Activated naive CD8-positive, alpha-beta T cell treated with anti-CD3 and anti-CD28 coated beads for 36 hours (primary cell): ENCODE results near the gene STAG3. TPM values are rescaled to one million over a fixed set of nuclear protein-coding genes. Genes with fewer than 3 reads are reported as not detected.
A peak's percentile ranks its signal among the peaks of the same experiment; 100 is the strongest.
"Not testable (repeated sequence)": the region's sequence is repeated elsewhere in the genome, so short reads cannot be mapped to it uniquely, and the experiment has no call there.

ENCODE experiments used
- DNase-seq: peaks from one replicate; pipeline ENCODE4 v3.0.0; 2021
- H3K27ac Mint-ChIP-seq: one replicate; pipeline ENCODE4 v1.8.0; 2022; ENCODE audit warnings: mild to moderate bottlenecking, moderate library complexity, mixed read lengths
- H3K27me3 Mint-ChIP-seq: one replicate; pipeline ENCODE4 v1.8.0; 2022; ENCODE audit warnings: mild to moderate bottlenecking, mixed read lengths
- H3K36me3 Mint-ChIP-seq: one replicate; pipeline ENCODE4 v1.8.0; 2021; ENCODE audit warnings: mild to moderate bottlenecking, mixed read lengths
- H3K4me1 Mint-ChIP-seq: one replicate; pipeline ENCODE4 v1.8.0; 2021; ENCODE audit warnings: mixed read lengths
- H3K4me3 Mint-ChIP-seq: one replicate; pipeline ENCODE4 v1.8.0; 2022; ENCODE audit warnings: mild to moderate bottlenecking, moderate library complexity, mixed read lengths
- H3K9me3 Mint-ChIP-seq: one replicate; pipeline ENCODE4 v1.8.0; 2022; ENCODE audit warnings: mixed read lengths
- total RNA-seq, 2 experiments: library from RNA; stranded (reverse); gene quantifications; one replicate each; pipeline ENCODE4 v1.2.3, GENCODE V29; 2021

STAG3 gene
- total RNA-seq, 2 experiments from 2014 or later: 21.1 to 21.4 TPM

DNA sequence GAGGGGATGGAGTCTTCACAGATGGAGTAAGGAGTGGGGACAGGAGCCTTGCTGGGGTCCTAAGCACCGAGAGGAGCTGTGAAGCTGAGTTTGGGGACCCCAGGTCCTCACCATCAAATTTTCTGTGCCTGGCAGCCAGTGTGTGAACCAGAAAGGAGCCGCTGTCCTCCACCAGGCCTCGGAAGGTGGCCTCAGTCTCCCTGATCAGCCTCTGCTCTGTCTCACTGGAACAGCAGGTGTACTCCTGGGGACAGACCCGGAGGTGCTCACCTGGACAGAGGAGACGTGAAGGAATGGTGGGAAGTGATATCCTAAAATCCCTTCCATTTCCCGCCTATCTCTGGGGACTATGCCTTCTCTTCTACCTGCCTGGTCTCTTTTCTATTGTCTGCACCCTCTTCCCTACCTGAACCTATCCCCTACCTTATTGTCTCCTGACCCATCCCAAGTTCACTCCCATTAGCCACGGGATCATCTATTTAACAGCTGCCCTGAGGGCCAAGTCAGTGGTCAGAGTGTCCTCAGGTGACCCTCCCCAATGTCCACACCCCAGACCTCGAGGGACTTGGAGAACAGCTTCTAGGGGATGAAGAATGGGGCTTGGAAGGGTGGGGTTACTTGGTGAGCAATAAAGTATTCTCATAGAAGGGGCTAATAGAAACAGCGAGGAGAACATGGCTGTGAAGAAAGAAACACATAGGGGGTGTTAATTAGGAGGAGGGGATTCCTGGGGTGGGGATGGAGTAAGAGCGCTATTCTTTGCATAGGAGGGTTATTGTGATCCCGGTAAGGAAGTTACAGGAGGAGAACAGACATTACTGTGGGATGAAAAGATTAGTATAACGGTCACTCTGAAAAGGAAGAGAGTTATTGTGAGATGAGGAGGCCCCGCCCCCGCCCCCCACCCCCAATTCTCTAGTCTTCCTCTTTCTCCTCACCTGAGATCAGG lies 1.3 kb upstream of the STAG3 start:
- Mint-ChIP-seq H3K4me3 (peak overlapping the region; percentile 82), H3K4me1 (peaks cover 28% of the 10 kb centered on the region), H3K9me3 (peaks cover 3% of the 10 kb centered on the region), H3K36me3 (peaks cover 10% of the 10 kb centered on the region), H3K27me3 (no peaks in the 10 kb centered on the region), H3K27ac (no peak overlapping the region)
- DNase-seq: no peak

DNA sequence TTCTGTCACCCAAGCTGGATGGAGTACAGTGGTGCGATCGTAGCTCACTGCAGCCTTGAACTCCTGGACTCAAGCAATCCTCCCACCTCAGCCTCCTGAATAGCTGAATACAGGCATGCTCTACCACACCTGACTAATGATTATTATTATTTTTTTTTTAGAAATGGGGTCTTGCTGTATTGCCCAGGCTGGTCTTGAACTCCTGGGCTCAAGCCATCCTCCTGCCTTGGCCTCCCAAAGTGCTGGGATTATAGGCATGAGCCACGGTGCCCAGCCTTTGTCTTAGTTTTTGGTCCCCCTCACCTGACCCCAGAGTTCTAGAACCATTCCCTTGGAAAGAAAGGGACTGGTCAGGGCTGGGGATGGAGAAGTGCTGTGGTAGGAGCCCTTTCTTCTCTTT lies 2.4 kb downstream of the STAG3 start:
- Mint-ChIP-seq H3K27ac (peak overlapping the region; percentile 79), H3K36me3 (peaks cover 12% of the 10 kb centered on the region), H3K4me3 (peak overlapping the region; percentile 62), H3K4me1 (peaks cover 41% of the 10 kb centered on the region)
- not testable (repeated sequence) for H3K9me3 Mint-ChIP-seq, DNase-seq, H3K27me3 Mint-ChIP-seq

DNA sequence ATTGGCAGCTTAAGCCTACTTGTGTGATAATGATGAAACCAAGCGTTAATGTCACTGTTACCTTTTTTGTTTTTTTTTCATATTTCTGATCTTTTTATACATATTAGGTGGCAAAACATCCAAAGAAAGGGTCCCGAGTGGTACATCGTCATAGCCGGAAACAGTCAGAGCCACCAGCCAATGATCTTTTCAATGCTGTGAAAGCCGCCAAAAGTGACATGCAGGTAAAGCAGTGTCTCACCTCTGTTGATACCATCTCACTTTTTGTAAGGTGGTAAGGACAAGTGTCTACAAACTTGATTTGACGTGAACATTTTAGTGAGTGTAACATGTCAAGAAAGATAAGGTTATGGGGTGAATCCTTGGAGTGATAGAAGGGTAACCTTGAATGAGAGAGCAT lies 4.9 kb downstream of the STAG3 start:
- DNase-seq: not testable (repeated sequence)

DNA sequence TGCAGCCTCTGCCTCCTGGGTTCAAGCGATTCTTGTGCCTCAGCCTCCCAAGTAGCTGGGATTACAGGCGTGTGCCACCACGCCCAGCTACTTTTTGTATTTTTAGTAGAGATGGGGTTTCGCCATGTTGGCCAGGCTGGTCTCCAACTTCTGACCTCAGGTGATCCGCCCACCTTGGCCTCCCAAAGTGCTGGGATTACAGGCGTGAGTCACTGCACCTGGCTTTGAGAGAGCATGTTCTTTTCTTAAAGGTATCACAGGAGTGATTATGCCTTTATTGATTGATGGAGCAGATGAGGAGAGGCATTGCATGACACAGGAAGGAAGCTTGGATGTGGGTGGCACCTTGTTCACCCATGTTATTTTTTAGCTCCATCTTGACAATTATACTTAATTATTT lies 5.4 kb downstream of the STAG3 start:
- not testable (repeated sequence) for H3K4me3 Mint-ChIP-seq
- H3K4me1 Mint-ChIP-seq: peaks cover 32% of the 10 kb centered on the region

More for the DNA sequence above, 4.9 kb downstream of the STAG3 start:
- H3K27me3 Mint-ChIP-seq, H3K9me3 Mint-ChIP-seq, H3K27ac Mint-ChIP-seq, H3K4me3 Mint-ChIP-seq: not testable (repeated sequence)
- Mint-ChIP-seq H3K4me1 (peaks cover 32% of the 10 kb centered on the region), H3K36me3 (peaks cover 12% of the 10 kb centered on the region)

DNA sequence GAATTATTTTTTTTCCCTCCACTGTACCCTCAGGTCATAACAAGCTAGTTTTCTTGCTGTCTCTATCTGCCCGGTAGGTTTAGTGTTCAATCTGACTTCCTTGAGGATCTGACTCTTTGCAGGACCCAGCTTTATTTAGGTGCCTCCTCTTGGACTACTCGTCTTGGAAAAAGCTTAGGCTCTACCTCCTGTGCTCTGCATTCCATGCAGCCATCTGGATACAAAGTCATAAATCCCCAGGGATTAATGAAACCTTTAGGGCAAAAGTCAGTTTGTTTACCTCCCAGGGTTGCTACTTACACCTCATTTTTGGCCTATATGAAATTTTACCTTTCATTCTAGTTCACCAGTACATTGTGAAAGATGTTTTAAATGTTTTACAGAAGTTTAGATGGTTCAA lies 8.0 kb downstream of the STAG3 start:
- H3K36me3 Mint-ChIP-seq: peaks cover 6% of the 10 kb centered on the region
- no peak overlapping the region for H3K27ac Mint-ChIP-seq
- peaks cover 36% of the 10 kb centered on the region for H3K4me1 Mint-ChIP-seq
- no peak for DNase-seq
- H3K9me3 Mint-ChIP-seq: no peaks in the 10 kb centered on the region
- H3K4me3 Mint-ChIP-seq: no peak overlapping the region
- H3K27me3 Mint-ChIP-seq: no peaks in the 10 kb centered on the region

More for the DNA sequence above, 5.4 kb downstream of the STAG3 start:
- not testable (repeated sequence) for H3K27ac Mint-ChIP-seq, H3K9me3 Mint-ChIP-seq, H3K27me3 Mint-ChIP-seq, DNase-seq
- peaks cover 12% of the 10 kb centered on the region for H3K36me3 Mint-ChIP-seq

DNA sequence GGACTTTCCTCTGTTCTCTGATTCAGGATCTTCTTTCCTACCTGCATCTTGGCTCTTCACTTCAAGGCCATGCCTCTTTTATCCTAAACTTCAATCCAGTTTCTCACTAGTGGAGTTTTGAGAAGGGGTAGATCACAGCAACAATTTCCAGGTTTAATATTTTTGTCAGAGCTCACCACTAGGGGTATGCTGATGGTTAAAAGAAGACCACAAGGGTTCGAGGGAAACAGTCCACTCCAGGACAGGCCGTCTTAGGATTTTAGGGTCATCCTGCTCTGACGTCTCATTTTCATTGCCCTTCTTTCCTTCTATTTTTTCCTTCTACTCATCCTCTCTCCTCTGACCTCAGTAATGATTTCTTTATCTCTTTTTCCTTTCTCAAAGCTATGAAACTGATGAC lies 11.3 kb downstream of the STAG3 start:
- Mint-ChIP-seq H3K27me3 (no peaks in the 10 kb centered on the region), H3K4me3 (no peak overlapping the region), H3K4me1 (peaks cover 35% of the 10 kb centered on the region), H3K27ac (no peak overlapping the region), H3K9me3 (no peaks in the 10 kb centered on the region), H3K36me3 (no peaks in the 10 kb centered on the region)
- no peak for DNase-seq

DNA sequence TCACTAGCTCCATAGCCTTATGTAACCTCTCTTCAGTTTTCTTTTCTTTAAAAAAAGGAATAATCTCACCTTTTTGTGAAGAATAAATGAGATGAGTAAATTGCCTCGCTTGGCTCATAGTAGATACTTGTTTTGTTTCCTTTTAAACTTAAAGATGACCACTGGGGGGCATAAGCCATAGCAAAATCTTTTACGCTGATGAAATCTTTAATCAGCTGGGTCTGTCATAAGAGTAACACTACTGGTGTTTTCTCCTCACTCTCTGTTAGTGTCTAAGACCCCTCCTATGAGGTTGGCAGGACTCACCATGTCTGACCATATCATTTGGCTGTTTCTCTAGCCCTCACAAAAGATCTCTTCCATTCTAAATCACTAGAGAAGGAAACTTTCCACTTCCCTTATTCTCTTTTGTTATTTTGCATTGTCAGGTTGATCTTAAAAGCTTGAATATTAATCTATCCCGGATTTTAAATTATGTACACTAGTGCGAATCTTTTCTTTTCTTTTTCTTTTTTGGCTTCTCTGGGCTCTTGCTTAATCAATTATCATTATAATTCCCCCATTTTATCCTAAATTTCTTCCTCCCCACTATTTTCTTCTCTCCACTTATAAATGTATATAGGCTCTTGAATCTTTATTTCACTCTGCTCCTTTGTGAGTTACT lies 12.5 kb downstream of the STAG3 start:
- H3K27me3 Mint-ChIP-seq: no peaks in the 10 kb centered on the region

DNA sequence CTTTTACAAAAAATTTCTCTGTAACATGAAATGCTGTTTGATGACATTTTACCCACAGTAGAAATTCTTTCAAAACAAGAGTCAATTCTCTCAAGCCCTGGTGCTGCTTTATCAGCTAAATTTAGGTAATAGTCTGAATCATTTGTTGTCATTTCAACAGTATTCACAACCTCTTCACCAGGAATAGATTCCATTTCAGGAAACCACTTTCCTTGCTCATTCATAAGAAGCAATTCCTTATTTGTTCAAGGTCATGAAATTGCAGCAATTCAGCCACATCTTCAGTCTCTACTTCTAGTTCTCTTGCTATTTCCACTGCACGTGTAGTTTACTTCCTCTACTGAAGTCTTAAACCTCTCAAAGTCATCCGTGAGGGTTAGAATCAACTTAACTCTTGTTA lies 14.1 kb downstream of the STAG3 start:
- peaks cover 42% of the 10 kb centered on the region for H3K4me1 Mint-ChIP-seq
- H3K4me3 Mint-ChIP-seq: no peak overlapping the region
- peak overlapping the region; percentile 44 for H3K27ac Mint-ChIP-seq
- no peaks in the 10 kb centered on the region for H3K36me3 Mint-ChIP-seq
- DNase-seq: no peak
- H3K9me3 Mint-ChIP-seq: no peaks in the 10 kb centered on the region
- no peaks in the 10 kb centered on the region for H3K27me3 Mint-ChIP-seq

More for the DNA sequence above, 12.5 kb downstream of the STAG3 start:
- Mint-ChIP-seq H3K27ac (peak overlapping the region; percentile 86), H3K9me3 (no peaks in the 10 kb centered on the region), H3K4me3 (no peak overlapping the region), H3K36me3 (no peaks in the 10 kb centered on the region), H3K4me1 (peaks cover 39% of the 10 kb centered on the region)
- DNase-seq: no peak

DNA sequence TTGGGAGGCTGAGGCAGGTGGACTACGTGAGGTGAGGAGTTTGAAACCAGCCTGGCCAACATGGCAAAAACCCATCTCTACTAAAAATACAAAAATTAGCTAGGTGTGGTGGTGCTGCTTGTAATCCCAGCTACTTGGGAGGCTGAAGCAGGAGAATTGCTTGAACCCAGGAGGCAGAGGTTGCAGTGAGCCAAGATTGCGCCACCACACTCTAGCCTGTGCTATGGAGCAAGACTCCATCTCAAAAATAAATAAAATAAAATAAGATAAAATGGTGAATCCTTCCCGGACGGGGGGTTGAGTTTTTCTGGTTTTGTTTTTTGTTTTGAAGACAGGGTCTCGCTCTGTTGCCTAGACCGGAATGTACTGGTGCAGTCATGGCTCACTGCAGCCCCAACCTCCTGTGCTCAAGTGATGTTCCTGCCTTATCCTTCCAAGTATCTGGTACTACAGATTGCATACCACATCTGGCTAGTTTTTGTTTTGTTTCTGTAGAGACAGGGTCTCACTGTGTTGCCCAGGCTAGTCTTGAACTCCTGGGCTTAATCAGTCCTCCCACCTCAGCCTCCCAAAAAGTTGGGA lies 14.7 kb downstream of the STAG3 start:
- not testable (repeated sequence) for DNase-seq

DNA sequence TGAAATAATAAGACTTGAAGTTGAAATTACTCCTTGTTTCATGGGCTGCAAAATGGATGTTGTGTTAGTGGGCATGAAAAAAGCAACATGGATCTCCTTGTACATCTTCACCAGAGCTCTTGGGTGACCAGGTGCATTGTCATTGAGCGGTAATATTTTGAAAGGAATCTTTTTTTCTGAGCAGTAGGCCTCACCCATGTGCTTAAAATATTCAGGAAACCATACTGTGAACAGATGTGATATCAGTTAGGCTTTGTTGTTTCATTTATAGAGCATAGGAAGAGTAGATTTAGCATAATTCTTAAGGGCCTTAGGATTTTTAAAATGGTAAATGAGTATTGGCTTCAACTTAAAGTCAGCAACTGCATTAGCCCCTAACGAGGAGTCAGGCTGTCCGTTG lies 15.3 kb downstream of the STAG3 start:
- no peaks in the 10 kb centered on the region for H3K36me3 Mint-ChIP-seq
- no peak overlapping the region for H3K27ac Mint-ChIP-seq
- no peaks in the 10 kb centered on the region for H3K27me3 Mint-ChIP-seq
- DNase-seq: no peak
- H3K4me3 Mint-ChIP-seq: no peak overlapping the region
- H3K4me1 Mint-ChIP-seq: peaks cover 42% of the 10 kb centered on the region
- no peaks in the 10 kb centered on the region for H3K9me3 Mint-ChIP-seq

More for the DNA sequence above, 14.7 kb downstream of the STAG3 start:
- Mint-ChIP-seq H3K27ac (peak overlapping the region; percentile 44), H3K4me1 (peaks cover 42% of the 10 kb centered on the region)
- not testable (repeated sequence) for H3K4me3 Mint-ChIP-seq, H3K9me3 Mint-ChIP-seq, H3K36me3 Mint-ChIP-seq, H3K27me3 Mint-ChIP-seq

DNA sequence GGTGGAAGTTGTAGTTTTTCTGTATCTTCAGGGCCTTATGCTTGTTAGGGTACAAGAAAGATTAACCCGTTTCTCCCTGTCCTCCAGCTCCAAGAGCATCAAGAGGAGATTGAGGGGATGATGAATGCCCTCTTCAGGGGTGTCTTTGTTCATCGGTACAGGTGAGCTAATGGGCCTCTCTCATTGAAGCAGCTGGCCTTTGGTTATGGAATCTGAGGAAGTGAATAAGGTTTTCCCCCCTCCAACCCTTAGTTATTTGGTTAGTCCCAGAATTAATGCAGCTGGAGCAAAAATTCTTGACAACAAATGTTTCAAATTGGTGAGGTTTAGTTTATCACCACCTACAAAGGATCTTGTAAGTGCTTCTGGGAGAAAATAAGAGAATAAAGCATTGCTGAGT lies 17.5 kb downstream of the STAG3 start:
- no peaks in the 10 kb centered on the region for H3K36me3 Mint-ChIP-seq

DNA sequence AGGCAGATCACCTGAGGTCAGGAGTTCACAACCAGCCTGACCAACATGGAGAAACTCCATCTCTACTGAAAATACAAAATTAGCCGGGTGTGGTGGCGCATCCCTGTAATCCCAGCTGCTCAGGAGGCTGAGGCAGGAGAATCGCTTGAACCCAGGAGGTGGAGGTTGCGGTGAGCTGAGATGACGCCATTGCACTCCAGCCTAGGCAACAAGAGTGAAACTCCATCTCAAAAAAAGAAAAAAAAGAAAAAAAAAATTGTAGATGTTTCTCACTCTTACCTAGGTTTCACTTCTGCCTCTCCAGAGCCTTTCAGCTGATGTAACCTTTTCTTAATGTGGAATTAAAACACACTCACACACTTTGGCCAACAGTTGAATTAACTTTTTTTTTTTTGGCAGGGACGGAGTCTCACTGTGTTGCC lies 18.2 kb downstream of the STAG3 start:
- H3K4me1 Mint-ChIP-seq: peaks cover 35% of the 10 kb centered on the region
- H3K27me3 Mint-ChIP-seq, DNase-seq, H3K36me3 Mint-ChIP-seq, H3K9me3 Mint-ChIP-seq, H3K27ac Mint-ChIP-seq, H3K4me3 Mint-ChIP-seq: not testable (repeated sequence)

More for the DNA sequence above, 17.5 kb downstream of the STAG3 start:
- Mint-ChIP-seq H3K9me3 (no peaks in the 10 kb centered on the region), H3K4me1 (peaks cover 37% of the 10 kb centered on the region), H3K27me3 (no peaks in the 10 kb centered on the region), H3K4me3 (no peak overlapping the region), H3K27ac (no peak overlapping the region)
- DNase-seq: no peak

DNA sequence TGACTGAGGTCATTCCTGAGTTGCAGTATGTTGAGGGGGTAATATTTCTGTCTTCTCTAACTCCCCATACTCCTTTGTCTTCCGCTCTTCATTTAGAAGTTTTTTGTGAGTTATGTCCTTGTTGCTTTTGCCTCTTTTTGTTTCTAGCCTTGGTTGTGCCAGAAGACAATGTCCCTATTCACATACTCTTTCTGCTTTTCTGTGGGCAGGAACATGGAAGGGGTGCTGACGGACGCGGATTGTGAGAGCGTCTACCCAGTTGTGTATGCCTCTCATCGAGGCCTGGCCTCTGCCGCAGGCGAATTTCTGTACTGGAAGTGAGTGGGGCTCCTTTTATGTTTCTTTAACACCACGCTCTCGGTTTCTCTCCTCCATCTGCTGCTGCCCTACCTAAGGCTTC lies 20.5 kb downstream of the STAG3 start:
- no peak for DNase-seq
- Mint-ChIP-seq H3K27ac (no peak overlapping the region), H3K9me3 (no peaks in the 10 kb centered on the region), H3K4me3 (no peak overlapping the region), H3K4me1 (peaks cover 17% of the 10 kb centered on the region), H3K27me3 (no peaks in the 10 kb centered on the region), H3K36me3 (no peaks in the 10 kb centered on the region)

DNA sequence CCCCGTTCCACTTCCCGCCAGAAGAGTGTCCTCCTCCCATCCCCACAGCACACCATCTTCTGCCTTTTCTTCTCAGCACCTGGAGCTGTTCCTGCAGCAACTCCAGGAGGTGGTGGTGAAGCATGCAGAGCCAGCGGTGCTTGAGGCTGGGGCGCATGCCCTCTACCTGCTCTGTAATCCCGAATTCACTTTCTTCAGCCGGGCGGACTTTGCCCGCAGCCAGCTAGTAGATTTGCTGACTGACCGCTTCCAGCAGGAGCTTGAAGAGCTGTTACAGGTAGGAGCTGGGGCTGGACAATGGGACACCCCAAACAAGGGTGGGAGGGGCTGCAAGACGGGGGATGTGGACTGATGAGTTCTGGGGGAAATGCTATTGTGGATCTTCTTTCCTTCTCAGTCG lies 23.0 kb downstream of the STAG3 start:
- peaks cover 9% of the 10 kb centered on the region for H3K4me1 Mint-ChIP-seq
- no peak overlapping the region for H3K4me3 Mint-ChIP-seq
- no peaks in the 10 kb centered on the region for H3K36me3 Mint-ChIP-seq
- DNase-seq: no peak
- no peaks in the 10 kb centered on the region for H3K9me3 Mint-ChIP-seq
- no peak overlapping the region for H3K27ac Mint-ChIP-seq
- no peaks in the 10 kb centered on the region for H3K27me3 Mint-ChIP-seq

DNA sequence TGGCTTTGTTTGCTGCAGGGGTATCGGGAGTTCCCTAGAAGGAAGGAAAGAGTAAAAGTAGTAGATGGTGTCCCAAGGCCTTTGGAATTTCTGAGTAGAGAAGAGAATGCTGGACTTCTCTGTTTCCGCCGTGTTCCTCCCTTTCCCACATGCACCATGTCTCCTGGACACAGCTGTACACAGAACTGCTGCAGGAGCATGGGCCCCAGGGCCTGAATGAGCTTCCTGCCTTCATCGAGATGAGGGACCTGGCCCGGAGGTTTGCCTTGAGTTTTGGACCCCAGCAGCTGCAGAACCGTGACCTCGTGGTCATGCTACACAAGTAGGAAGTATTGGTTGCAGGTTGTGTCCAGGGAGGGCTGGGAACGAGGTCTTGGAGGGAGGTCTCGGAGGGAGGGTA lies 26.7 kb downstream of the STAG3 start:
- Mint-ChIP-seq H3K27me3 (no peaks in the 10 kb centered on the region), H3K4me3 (no peak overlapping the region), H3K36me3 (no peaks in the 10 kb centered on the region), H3K27ac (no peak overlapping the region), H3K9me3 (no peaks in the 10 kb centered on the region), H3K4me1 (peaks cover 21% of the 10 kb centered on the region)
- no peak for DNase-seq
